ENCODE measurements around the gene PRKAG2.
"Not testable (repeated sequence)": the region's sequence is repeated elsewhere in the genome, so short reads cannot be mapped to it uniquely, and the experiment has no call there.

The PRKAG2 gene

DNA sequence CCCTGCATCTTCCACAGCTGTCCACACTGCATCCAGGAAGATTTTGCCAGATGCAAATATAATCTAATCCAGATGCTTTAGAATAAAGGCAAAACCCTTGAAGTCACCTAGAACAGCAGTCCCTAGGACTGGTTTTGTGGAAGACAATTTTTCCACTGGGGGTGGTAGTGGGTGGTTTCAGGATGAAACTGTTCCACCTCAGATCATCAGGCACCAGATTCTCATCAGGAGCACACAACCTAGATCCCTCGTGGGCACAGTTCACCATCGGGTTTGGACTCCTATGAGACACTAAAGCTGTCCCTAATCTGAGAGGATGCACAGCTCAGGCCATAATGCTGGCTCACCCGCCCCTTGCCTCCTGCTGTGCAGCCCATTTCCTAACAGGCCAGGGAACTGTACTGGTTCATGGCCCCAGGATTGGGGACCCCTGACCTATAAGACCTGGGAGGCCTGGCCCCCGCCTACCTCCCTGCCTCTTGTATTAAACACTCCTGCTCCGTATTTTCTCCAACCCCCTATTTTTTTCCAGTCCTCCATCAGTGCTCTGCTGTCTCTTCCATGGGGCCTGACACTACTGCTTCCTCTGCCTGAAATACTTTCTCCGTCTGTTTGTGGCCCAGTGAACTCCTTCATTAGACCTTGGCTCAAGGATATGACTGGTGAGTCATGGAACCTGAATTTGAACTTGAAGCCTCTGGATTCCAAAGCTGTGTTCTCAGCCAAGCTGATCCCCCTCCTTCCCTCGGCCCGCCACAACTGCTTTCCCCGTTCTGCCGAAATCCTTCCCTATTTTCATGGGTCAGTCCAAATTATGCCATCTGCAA, 277.3 kb downstream of the PRKAG2 start:
- DNase-seq: no peak

GRCh38 chr7:151597541-151598444, 279.1 kb downstream of the PRKAG2 start:
- no peak for DNase-seq

- DNase-seq: no peak
Observed at GRCh38 chr7:151595702-151596350, 281.1 kb downstream of the PRKAG2 start.

- no peak for DNase-seq
Observed at GRCh38 chr7:151592868-151593486, 283.9 kb downstream of the PRKAG2 start.

- no peak for DNase-seq
Observed at GRCh38 chr7:151592330-151592729, 284.6 kb downstream of the PRKAG2 start.

DNA sequence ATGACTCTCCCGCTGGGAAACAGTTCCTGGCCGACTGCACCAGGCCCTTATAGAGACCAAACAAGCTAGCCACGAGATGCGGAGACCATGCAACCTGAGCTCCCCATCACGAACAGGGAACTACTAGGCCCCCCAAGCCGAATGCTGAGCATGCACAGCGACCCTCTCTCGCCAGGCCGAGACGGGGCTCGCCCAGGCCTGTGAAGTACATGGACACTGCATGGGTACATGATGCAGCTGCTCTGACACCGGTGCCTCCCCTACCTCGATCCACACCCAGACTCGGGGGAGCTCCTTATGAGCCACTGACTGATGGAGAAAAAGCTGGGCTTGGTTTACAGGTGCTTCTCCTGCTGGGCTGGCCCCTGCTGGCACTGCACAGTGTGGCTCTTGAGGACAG, 285.0 kb downstream of the PRKAG2 start:
- no peak for DNase-seq

DNA sequence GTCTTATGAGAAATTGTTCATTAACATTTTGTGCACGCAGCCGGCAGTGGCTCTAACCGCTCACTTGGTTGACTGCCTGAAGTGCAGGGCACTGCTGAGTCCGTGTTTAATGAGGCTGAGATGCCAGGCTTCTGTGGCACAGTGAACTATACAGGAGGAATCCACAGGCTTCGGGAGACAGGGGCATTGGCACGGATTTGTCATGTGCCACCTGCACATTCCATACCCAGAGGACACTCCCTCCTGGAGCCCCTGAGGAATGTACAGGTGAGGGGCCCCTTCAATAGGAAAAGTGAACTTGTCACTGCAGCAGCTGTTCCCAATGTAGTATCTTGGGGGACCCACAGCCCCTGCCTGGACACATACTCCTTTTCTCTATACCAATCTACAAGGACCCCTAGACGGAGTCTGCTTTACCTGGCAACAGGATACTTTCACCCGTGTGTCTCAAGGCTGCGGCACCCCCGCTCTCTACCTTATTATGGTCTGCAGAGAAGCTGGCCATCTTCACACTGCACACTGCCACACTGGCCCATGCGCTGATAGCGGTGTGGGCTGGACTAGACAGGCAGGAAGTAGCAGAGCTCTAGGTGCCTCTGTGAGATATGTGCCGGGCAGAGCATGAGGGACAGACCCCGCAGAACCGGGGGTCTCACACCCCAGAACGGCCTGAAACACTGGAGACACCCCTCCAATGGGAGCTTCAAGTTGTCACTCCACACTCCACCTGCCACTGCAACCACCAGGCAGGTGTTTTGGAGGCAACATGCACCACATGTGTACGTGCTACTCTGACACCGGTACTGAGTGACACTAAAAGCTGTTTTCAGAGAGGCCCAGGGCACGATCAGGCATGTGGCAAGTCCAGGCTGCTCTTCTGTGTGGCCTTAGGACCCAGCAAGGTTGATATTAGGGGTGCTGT, 285.8 kb downstream of the PRKAG2 start:
- no peak for DNase-seq

DNA sequence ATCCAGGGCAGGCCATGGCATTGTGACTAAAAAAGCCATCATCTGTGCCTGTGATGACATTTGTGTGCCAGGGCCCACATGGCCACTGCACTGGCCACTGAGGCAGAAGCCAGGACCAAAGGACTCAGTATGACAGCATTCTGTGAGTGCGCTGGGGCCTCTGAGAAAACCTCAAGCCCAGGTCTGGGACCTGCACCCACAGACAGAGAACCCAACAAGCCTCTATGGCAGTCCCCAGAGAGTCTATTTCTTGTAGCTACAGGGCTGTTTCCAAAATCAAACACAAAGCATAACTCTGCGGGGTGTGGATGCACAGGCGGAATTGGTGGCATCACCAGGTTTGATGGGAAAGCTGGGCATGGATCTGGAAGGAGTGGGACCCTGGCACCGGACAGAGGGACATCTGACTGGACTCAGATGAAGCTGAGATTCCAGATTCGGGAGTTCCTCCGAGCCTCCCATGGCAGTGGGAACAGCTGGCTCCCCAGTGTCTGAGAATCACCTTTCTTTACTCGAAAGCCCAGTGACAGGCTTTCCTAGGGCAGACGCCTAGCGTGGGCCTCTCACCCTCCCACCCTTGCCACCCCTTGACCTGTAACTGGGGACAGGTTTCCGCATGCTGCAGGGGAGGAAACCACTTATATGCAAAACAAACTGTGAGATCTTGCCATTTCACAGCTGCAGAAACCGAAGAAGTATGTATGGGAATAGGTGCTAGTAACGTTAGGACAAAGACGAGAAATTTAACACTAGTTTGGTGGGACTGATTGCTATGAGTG, 286.7 kb downstream of the PRKAG2 start:
- no peak for DNase-seq

GRCh38 chr7:151588982-151589381, 287.9 kb downstream of the PRKAG2 start:
- DNase-seq: no peak

GRCh38 chr7:151586531-151587260, 290.2 kb downstream of the PRKAG2 start:
- no peak for DNase-seq

GRCh38 chr7:151585744-151586393, 291.0 kb downstream of the PRKAG2 start:
- DNase-seq: no peak

DNA sequence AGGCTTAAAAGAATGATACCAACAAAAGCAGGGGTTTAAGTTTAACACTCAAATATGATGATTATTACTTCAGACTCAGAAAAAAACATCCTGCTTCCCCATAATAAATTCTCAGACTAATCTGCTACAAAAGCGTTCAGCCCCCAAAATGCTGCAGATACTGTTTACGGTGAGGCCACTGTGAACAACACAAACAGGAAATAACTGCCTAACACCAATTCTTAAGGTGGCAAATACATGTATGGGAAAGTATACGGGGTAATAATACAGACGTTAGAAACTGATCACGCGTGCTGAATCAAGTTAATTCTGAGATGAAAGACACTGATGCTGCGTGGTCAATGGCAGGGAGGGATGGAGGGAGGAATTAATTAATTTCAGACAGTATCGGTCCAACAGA, 295.2 kb downstream of the PRKAG2 start:
- no peak for DNase-seq

DNA sequence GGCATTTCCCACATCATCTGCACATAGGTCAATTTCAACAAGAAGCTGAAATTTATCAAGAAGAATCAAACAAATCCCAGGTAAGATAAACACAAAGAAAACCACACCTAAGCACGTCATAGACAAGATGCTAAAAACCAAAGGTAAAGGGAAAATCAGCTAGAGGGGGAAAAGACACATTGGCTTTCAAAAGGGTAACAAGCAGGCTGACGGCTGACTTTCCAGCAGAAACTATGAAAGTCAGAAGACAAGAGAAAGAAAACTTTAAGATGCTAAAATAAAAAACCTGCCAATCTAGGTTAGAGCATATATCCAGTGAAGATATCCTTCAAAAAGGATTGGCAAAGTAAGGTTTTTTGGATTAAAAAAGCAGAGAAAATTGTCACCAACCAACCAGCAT, 297.3 kb downstream of the PRKAG2 start:
- DNase-seq: no peak

- no peak for DNase-seq
Observed at GRCh38 chr7:151575410-151575809, 301.5 kb downstream of the PRKAG2 start.

- not testable (repeated sequence) for DNase-seq
Observed at GRCh38 chr7:151573046-151573445, 303.9 kb downstream of the PRKAG2 start.

- DNase-seq: no peak
Observed at GRCh38 chr7:151572136-151572535, 304.8 kb downstream of the PRKAG2 start.

GRCh38 chr7:151571471-151571870, 305.4 kb downstream of the PRKAG2 start:
- DNase-seq: no peak

DNA sequence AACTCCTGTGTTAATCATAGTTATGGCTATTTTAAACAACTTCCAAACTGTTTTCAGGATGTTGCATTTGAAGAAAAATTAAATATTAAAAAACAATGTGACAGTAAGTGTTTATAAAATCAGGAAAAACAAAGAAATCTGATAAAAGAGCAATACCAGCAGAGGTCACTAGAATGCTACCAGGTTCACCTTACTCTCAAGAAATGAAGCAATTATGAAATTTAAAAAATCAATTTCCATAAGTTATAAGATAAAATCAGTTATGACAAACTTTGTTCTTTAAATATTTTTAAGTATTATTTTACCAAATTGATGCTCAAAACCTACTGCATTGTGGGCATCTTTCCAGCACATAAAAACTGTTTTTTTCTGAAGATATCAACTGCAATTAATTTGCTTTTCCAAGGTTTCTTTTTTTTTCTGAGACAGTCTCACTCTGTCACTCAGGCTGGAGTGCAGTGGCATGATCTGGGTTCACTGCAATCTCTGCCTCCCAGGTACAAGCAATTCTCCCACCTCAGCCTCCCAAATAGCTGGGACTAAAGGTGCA, 306.5 kb downstream of the PRKAG2 start:
- no peak for DNase-seq
